Natural killer cell (primary cell): ENCODE measurements around the gene TIGD6. TPM values are rescaled to one million over a fixed set of nuclear protein-coding genes. Genes with fewer than 3 reads are reported as not detected.

Experiments used
- ATAC-seq, 3 donors: fragments of 150-1000 bp in 2 of 3; fragments of 200-7000 bp in 1 of 3; cut with Tn5 transposase; 1 replicate in 1 of 3; 2 replicates in 2 of 3; pipeline ENCODE4 v1.10.0; 2021; ENCODE audit warnings: mild to moderate bottlenecking in 2 of 3, moderate library complexity in 2 of 3
- DNase-seq, 2 donors: peaks; one replicate each; pipeline versions ENCODE4 v3.0.0 to v3.0.0-alpha.2; 2013 to 2021; ENCODE audit warnings: mixed read lengths in 1 of 2
- H3K27ac ChIP-seq: one replicate; pipeline ENCODE4 v1.5.1; 2013; ENCODE audit warnings: mild to moderate bottlenecking, low read length
- H3K27me3 ChIP-seq: one replicate; pipeline ENCODE4 v1.6.1; 2013; ENCODE audit warnings: low read length; ENCODE audit not compliant: control insufficient read depth, insufficient read depth
- H3K36me3 ChIP-seq: one replicate; pipeline ENCODE4 v1.6.1; 2013; ENCODE audit warnings: low read length; ENCODE audit not compliant: control insufficient read depth, insufficient read depth
- H3K4me1 ChIP-seq: one replicate; pipeline ENCODE4 v1.6.1; 2013; ENCODE audit warnings: low read length; ENCODE audit not compliant: control insufficient read depth, insufficient read depth
- H3K4me3 ChIP-seq: one replicate; pipeline ENCODE4 v1.5.1; 2013; ENCODE audit warnings: low read length
- H3K9me3 ChIP-seq: one replicate; pipeline ENCODE4 v1.6.1; 2013; ENCODE audit warnings: low read length; ENCODE audit not compliant: control insufficient read depth, insufficient read depth
- H3K27ac Mint-ChIP-seq, 2 donors: one replicate each; pipeline ENCODE4 v1.8.0; 2022; ENCODE audit warnings: mild to moderate bottlenecking in 2 of 2, mixed read lengths in 2 of 2, moderate library complexity in 1 of 2
- H3K27me3 Mint-ChIP-seq, 2 donors: one replicate each; pipeline ENCODE4 v1.8.0; 2022; ENCODE audit warnings: low read depth in 2 of 2, mixed read lengths in 2 of 2
- H3K36me3 Mint-ChIP-seq: one replicate; pipeline ENCODE4 v1.8.0; 2022; ENCODE audit warnings: mixed read lengths
- H3K4me1 Mint-ChIP-seq, 2 donors: one replicate each; pipeline ENCODE4 v1.8.0; 2022; ENCODE audit warnings: mixed read lengths in 2 of 2
- H3K4me3 Mint-ChIP-seq: one replicate; pipeline ENCODE4 v1.8.0; 2022; ENCODE audit warnings: mild to moderate bottlenecking, moderate library complexity, mixed read lengths
- H3K9me3 Mint-ChIP-seq, 2 donors: one replicate each; pipeline ENCODE4 v1.8.0; 2022; ENCODE audit warnings: mixed read lengths in 2 of 2
- CTCF ChIP-seq: fragments of 200-600 bp; IDR thresholded peaks from one replicate; pipeline ENCODE4 v1.8.0; 2022; ENCODE audit warnings: antibody characterized with exemption
- WGBS: methylation state at CpG from one replicate; pipeline ENCODE4 v1.1.7; 2013; ENCODE audit warnings: missing lambda C conversion rate; ENCODE audit not compliant: insufficient coverage; 5-methylcytosine and 5-hydroxymethylcytosine counted together
- intact Hi-C: fragments of 100-400 bp; cut with micrococcal nuclease; formaldehyde crosslinking; loops from one replicate; pipeline ENCODE4 v1.14.2; 2022
- total RNA-seq, 4 donors: library from RNA; stranded (reverse); fragments of 120-200 nt in 1 of 4; gene quantifications; one replicate each; pipeline versions ENCODE4 v1.2.3 to v1.2.4, GENCODE V29; 2013 to 2022

TIGD6 gene
- total RNA-seq, 3 donors from 2014 or later (not counting 1 experiment from before 2014, with no cell fraction given), result 1.8 to 3.9 (median 2.5) TPM

- Histone ChIP-seq H3K27ac (peak overlapping the region; percentile 91), H3K9me3 (no peaks in the 10 kb centered on the region), H3K4me1 (peaks cover 15% of the 10 kb centered on the region), H3K27me3 (no peaks in the 10 kb centered on the region), H3K36me3 (peaks cover 12% of the 10 kb centered on the region), H3K4me3 (peak overlapping the region; percentile 77)
- Mint-ChIP-seq H3K4me3 (peak overlapping the region; percentile 84), H3K27ac (peak overlapping the region; percentile 74 to 93), H3K36me3 (no peaks in the 10 kb centered on the region), H3K4me1 (peaks cover 36 to 48% of the 10 kb centered on the region in 2 donors), H3K9me3 (no peaks in the 10 kb centered on the region), H3K27me3 (no peaks in the 10 kb centered on the region)
- TF ChIP-seq CTCF, result peak; percentile 67
- intact Hi-C loops, result loop anchor here (1.0 kb wide), 2 partner anchors 42 to 44 kb away; partner anchors contain the start of gene SLC26A2
- DNase-seq (peak; percentile 38 to 83), ATAC-seq (peak; percentile 68 to 79 (median 68))
- WGBS, result 0% methylated on average over 7 of the region's 8 CpGs
Observed at GRCh38 chr5:150001660-150002486, 1.4 kb upstream of the TIGD6 start.

- no peak for TF ChIP-seq CTCF
- Mint-ChIP-seq H3K9me3 (no peaks in the 10 kb centered on the region), H3K27ac (peak overlapping the region; percentile 74 to 93), H3K27me3 (no peaks in the 10 kb centered on the region), H3K4me1 (peaks cover 36 to 48% of the 10 kb centered on the region in 2 donors), H3K4me3 (peak overlapping the region; percentile 84), H3K36me3 (no peaks in the 10 kb centered on the region)
- under 1% methylated on average over 44 of the region's 44 CpGs for WGBS
- H3K9me3 ChIP-seq, result no peaks in the 10 kb centered on the region
- intact Hi-C loops, result loop anchor here (1.0 kb wide), 2 partner anchors 41 to 45 kb away; partner anchors contain the start of gene SLC26A2
- no peaks in the 10 kb centered on the region for H3K27me3 ChIP-seq
- H3K4me3 ChIP-seq, result peak overlapping the region; percentile 77
- peaks cover 6% of the 10 kb centered on the region for H3K36me3 ChIP-seq
- peaks cover 15% of the 10 kb centered on the region for H3K4me1 ChIP-seq
- peak; percentile 15 to 39 (median 19) for ATAC-seq
- peak; percentile 35 to 64 for DNase-seq
- H3K27ac ChIP-seq, result peak overlapping the region; percentile 91
Observed at GRCh38 chr5:150000990-150001659, 671 bp upstream of the TIGD6 start.

GRCh38 chr5:149999866-150000255 lies 593 bp downstream of the TIGD6 start:
- Mint-ChIP-seq H3K36me3 (no peaks in the 10 kb centered on the region), H3K27ac (peak overlapping the region; percentile 74 to 93), H3K4me1 (peaks cover 36 to 47% of the 10 kb centered on the region in 2 donors), H3K4me3 (peak overlapping the region; percentile 84), H3K9me3 (no peaks in the 10 kb centered on the region), H3K27me3 (no peaks in the 10 kb centered on the region)
- WGBS, result 30% methylated on average over 7 of the region's 7 CpGs
- Histone ChIP-seq H3K4me1 (peaks cover 15% of the 10 kb centered on the region), H3K9me3 (no peaks in the 10 kb centered on the region), H3K27me3 (no peaks in the 10 kb centered on the region), H3K4me3 (peak overlapping the region; percentile 77), H3K36me3 (peaks cover 5% of the 10 kb centered on the region), H3K27ac (peak overlapping the region; percentile 91)
- ATAC-seq (no peak), DNase-seq (no peak)
- no peak for TF ChIP-seq CTCF
- intact Hi-C loops, result no loop called here
